Fibroblast of skin of right quadriceps (primary cell): ENCODE measurements around the gene FANCG.

Source experiments
- DNase-seq: peaks from one replicate; pipeline ENCODE4 v3.0.0-alpha.2; 2013

The FANCG gene

GRCh38 chr9:35079426-35080341 is at the start of gene FANCG:
FANCG (minus strand) TSS chr9:35079942; CDS start chr9:35079524, 418 bp downstream.
- peak; percentile 91 for DNase-seq

DNA sequence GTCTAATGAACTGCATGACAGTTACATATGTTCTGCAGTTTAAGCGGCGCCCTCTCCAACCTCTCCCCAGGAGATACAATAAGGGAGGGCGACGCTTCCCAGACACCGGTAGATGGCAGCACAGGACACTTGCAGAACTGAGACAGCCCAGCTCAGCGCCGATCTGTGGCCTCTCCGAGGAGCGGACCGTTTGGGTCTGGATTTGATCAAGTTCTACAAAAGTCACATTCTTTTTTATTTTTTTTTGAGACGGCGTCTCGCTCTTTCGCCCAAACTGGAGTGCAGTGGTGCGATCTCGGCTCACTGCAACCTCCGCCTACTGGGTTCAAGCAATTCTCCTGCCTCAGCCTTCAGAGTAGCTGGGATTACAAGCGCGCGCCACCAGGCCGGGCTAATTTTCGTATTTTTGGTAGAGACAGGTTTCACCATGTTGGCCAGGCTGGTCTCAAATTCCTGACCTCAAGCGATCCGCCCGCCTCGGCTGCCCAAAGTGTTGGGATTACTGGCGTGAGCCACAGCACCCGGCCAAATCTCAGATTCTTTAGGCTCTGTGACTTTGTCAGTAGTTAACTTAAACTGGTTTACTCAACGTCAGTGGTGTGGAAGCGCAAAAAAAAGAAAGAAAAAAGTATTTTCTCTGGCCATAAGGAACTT is 37.3 kb upstream of the FANCG start:
- DNase-seq = peak; percentile 92

DNA sequence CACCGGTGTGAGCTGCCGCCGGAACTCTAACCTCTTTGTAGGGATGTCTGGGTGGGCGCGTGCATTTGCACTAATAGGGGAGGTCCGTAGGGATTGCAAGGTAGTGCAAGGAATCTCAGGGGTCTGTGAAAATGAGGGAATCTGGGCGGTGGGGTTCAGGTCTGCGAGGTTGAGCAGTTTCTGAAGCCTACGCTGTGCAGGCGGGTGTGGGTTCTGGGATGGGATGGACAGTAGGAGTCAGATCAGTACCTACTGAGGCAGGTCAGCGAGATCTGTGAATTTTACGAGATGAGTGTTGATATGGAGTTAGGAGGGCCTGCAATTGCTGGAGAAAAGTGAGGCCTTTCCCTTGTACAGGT is 36.8 kb upstream of the FANCG start:
- no peak for DNase-seq

GRCh38 chr9:35115680-35116538 is 36.2 kb upstream of the FANCG start, which contains the start of gene ATOSB:
ATOSB (minus strand) TSS chr9:35115862; CDS start chr9:35108274, 7,588 bp downstream.
- peak; percentile 98 for DNase-seq

GRCh38 chr9:35114840-35115628 is 35.3 kb upstream of the FANCG start:
- DNase-seq = peak; percentile 68

- peak; percentile 98 for DNase-seq
Measured at GRCh38 chr9:35114113-35114839, 34.5 kb upstream of the FANCG start.

- DNase-seq = peak; percentile 65
Measured at GRCh38 chr9:35112257-35113020, 32.7 kb upstream of the FANCG start.

DNA sequence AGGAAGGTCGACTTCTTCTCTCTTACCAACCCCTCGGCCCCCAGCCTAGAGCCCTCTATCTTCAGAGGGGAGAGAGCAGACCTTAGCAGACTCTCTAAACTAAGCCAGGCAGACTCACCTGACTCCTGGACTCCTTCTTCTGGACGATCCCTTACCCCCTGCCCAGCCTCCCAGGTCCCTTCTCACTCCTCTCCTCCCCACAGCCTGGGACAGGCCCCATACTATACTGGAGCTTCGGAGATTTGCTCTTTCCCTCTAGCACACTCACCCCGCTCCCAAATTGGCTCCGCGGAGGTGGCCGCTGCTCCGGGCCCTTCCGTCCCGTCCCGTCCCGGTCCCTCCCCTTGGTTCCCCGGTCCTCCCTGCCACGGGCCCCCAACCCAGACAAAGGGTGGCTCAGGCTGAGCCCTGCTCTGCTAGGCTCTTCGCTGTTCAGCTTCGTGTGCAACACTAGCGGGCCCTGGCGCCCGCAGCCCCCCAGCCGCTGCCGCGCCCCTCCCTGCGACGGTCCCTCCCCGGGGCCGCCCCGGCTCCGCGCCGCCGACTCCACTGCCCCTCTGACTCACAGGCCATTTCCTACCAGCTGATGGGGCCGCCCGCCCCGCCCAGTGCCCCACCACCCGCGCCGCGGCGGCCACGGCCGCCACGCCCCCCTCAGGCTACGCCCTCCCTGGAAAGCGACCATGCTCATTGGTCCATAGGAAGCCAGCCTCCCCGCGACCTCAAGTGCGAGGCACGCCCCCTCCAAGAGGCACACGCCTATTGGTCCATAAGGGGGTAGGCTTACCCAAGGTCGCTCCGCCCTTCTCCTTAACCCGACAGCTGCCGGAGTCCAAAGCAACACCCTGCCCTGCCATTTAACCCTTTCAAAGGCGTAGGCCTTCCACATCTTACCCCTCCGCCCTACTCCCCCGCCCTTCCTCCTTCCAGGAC is 31.5 kb upstream of the FANCG start:
- DNase-seq = peak; percentile 99

DNA sequence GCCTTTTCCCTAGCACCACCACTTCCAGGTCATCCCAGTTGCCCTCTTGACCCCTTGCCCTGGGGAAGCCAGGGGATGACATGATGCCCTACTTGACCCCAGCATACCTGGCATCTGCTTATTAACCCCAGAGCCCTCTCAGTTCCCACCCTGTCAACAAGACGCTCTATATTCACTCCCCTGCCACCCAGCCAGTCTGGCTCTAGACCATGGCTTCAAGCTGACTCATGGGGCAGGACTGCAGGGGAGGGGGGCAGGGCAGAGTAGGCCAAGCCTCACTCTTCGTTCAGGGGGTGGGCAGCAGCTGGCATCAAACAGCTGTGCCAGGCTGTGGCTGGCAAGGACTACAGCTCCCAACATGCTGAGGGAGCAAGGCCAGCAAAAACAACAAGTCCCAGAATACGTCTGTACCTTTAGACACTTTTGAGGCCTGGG is 30.6 kb upstream of the FANCG start:
- DNase-seq = peak; percentile 45

GRCh38 chr9:35108946-35109575 is 29.3 kb upstream of the FANCG start:
- DNase-seq = no peak

DNA sequence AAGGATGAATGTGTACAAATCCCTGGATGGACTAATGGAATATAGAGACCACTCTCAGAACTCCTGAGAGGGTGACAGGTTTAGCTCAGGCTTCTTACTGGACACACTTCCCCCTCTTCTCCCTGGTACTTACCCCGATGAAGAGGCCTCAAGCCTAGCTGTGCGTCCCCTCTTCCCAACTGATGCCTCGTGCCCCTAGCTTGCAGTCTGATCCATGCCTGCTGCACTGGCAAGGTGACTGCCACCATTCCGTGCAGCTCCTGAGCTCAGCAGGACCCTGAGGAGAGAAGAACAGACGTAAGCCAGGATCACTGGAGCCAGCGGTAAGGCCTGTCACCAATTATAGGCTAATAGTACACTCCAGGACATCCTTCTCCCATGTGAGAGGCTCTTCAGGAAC is 28.7 kb upstream of the FANCG start:
- DNase-seq = no peak

DNA sequence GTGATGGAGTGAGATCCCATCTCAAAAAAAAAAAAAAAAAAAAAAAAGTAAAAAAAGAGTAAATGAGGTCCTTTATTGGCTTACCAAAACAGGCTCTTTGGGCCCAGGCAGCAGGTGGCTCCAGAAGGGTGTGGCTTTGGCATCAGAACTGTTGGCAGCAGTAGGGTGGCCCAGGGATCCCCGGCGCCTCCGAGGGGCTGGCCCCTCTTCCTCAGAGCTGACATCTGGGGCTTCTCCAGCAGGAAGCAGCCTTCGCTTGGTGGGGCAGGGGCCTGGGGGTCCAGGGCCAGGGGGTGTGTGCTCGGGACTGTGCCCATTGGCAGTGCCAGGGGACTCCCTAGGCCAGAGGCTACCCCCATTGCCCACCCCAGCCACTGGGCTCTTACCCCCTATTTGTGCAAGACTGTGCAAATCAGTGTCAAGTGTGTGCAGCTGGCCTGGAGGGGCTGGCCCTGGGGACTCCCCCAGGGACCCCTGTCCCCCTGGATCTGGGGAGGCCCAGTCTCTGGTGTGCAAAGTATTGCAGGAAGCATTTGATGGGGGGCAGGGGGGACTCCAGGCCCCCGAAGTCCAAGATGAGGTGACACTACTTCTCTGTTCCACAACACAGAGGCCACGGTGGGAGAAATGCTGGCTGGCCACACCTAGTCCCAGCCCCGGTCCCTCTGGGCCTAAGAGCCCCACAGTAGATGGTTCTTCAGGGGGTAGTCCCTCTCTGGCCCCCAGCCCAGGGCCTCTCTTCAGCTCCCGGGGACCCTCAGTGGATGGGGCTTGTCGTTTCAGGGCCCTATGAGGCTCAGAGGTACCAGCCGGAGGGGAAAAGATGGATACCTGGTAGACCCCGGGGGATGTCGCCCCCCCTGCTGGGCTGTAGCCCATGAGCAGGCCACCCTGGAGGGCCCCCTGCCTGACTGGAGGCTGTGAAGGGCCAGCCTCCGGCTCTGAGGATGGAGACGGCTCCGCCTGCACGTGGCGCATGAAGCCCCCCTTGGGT is 27.9 kb upstream of the FANCG start:
- no peak for DNase-seq

- no peak for DNase-seq
Measured at GRCh38 chr9:35106343-35106730, 26.6 kb upstream of the FANCG start.

- no peak for DNase-seq
Measured at GRCh38 chr9:35105571-35106342, 26.0 kb upstream of the FANCG start.

- no peak for DNase-seq
Measured at GRCh38 chr9:35105126-35105525, 25.4 kb upstream of the FANCG start.

GRCh38 chr9:35104586-35104985 is 24.8 kb upstream of the FANCG start:
- no peak for DNase-seq

- DNase-seq = no peak
Measured at GRCh38 chr9:35103660-35104191, 24.0 kb upstream of the FANCG start.
